Activated T-cell treated with anti-CD3 and anti-CD28 coated beads, Interleukin-2, amount 50 U/mL, for 48 hours (primary cell): Measurements from ENCODE around the gene LRRC27.

Experiments used
- DNase-seq, 2 experiments: peaks; one replicate each; pipeline ENCODE4 v3.0.0-alpha.2; 2020

Gene LRRC27

GRCh38 chr10:132405463-132405991, 73.5 kb downstream of the LRRC27 start:
- DNase-seq = no peak

DNA sequence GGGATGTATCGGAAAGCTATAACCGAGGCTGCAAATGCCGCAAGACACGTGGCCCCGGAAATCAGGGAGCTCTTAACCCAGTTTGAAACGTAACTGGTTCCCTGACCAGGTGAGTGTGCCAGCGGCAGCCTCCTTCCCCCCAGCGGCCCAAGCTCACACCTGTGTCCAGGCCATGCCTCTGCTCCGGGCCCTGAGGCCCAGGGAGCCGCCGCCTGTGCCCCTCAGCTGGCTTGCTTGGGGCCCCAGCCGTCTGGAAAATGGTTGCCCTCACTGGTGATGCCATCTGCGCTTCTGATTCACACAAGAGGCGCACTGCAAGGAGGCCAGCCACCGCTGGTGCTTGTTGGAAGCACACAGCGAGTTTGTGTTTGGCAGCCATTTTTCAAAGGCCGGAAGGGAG, 74.2 kb downstream of the LRRC27 start:
- DNase-seq = no peak

DNA sequence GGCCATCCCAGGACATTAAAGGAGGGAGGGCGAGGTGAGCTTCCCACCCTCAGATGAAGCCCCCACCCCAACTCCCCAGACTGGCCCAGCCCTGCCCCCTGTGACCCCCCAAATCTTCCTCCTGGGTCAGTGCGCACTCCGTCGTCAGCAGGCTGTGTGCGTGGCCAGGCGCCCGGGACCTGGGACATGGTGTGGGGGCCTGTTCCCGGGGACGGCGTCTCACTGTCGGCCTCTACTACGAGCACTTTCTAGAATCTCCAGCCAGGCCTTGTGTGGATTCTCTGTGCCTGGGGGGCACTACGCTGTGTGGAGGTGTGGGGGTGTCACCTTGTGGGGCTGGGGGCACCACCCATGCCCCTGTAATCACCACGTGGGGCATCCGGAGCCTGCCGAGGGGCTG, 74.8 kb downstream of the LRRC27 start:
- no peak for DNase-seq

DNA sequence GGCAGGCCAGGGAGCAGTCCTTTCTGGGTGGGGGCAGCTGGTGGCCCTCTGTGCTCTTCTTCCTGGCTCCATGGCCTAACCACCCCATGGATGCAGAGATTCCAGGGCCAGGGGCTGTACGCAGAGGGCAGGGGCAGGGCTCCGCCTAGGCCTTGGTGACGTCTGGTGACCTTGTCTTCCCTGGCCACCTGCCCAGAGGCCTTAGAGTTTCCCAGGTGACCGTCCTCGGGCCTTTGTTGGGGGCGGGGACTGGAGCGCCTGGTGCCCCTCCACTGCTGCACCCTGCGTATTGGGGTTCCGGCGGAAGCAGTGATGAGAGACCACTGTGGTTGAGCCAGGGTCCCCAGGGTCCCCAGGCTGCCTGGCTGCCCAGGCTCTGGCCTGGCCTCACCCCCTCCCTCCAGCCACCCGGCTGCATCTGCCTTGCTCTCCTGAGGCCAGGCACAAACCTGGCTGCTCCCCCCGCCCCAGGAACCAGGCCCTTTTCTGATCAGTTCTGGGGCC, 75.3 kb downstream of the LRRC27 start:
- DNase-seq = no peak

DNA sequence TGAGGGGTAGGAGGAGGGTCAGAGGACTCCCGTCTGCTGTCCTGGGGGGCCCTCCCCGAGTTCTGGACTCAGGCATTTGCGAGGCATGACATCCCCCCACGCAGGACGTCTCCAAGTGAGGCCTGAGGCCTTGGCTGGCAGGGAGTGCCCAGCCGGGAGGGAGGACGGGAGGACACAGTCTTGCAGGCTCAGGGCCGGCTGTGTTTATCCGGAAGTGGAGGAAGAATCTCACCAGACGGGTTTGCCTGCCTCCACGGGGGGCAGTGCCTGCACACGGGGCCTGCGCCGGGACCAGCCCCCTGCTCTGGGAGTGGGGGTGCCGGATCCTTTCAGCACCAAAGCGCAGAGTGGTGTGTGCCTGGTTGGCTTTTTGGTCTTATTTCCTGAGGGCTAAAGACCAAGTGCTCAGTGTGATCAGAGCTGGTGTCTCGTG, 75.9 kb downstream of the LRRC27 start:
- DNase-seq = no peak

- no peak for DNase-seq
These were observed 76.4 kb downstream of the LRRC27 start for GRCh38 chr10:132408367-132408781.

DNA sequence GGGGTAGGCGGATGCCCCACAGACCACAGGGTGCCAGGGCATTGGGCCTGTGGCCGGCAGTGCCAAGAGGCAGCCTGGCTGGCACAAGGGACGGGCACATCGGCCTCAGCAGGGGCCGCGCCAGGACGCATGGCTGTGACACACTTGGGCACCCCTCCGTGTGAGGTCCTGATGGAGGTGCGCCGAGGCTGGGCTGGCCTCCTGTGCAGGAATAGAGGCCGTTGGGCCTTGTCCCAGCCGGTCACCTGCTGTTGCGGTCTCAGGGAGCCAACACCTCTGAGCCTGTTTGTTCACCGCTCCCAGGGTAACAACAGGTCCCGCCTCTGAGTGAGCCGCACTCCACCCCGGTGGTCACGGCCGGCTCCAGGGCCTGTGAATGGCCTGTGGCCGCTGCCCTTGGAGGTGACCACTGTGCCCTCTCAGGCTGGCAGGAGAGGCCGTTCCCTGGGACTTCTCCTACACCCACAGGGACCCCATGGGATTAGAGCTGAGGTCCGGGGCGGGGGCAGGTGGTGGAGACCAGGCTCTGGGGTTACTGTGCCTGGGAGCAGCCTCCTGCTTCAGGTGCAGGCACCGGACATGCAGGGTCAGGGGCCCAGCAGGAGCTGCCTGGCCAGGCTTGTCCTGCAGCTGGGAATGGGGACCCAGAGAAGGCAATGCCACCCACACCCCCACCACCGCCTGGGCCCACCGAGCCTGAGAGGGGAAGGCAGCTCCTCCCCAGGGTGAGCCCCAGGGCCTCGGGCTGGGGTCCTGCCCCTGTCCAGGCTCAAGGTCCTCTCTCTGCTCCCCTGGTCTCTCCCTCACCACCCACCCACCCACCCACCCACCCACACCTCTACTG, 77.1 kb downstream of the LRRC27 start:
- no peak for DNase-seq

GRCh38 chr10:132409667-132410028, 77.7 kb downstream of the LRRC27 start:
- DNase-seq = no peak

DNA sequence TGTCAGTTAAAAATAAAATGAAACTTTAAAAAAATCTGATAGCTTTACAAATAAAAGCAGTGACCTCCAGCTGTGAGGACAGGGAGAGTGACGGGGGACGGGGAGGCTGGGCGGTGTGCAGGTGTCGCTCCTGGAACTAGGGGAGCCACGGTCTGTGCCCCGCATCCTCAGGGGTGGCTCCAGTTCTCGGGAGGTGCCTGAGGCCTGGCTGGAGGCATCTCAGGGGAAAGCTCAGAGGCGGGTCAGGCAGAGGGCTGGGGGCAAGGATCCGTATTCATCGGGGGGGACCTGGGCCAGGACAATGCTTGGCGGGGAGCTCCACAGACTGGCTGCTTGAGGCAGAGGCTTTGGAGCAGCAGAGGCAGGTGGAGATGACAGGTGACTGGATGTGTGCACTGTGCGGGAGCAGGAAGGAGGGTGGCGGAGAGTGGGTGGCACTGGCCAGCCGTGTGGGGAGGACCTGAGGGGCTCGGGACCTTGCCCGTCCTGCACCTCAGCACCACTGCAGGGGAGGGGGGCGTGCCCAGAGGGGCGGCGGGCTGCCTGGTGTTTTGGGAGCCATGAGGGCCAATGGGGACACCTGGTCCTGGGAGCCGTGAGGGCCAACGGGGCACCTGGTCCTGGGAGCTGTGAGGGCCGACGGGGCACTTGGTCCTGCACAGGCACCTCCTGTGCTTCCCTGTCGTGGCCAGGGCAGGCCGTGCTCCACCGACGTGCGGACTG, 78.2 kb downstream of the LRRC27 start:
- DNase-seq = no peak

DNA sequence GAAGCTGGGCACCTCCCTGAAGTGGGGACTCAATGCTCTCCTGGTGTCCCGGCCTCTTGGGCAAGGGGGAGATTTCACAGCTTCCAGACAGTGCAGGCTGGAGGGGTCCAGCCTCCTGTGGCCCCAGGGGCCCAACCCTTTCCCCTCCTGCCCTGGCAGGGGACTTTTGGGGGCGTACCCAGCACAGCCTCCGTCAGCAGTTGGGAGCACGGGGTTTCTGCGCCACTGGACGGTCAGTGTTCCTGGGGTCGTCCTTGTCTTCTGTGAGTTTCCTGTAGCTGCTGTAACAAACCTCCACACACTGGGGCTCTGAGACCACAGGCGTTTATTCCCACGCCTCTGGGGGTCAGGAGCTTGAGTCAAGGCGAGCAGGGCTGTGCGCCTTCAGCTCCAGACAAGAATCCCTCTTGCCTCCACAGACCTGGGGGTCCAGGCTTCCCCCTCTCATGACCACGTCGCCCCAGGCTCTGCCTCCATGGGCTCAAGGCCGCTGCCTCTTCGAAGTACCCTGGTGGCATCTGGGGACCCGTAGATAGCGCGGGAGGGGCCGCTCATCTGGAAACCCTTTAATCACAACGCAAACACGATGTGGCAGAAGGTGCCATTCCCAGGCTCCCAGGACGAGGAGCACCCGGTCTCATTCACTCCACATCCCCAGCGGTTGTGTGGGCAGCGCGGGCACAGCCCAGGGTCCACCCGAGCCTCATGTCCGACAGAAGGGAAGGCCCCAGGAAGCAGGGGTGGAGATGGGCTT, 79.0 kb downstream of the LRRC27 start:
- no peak for DNase-seq

- no peak for DNase-seq
These were observed 79.7 kb downstream of the LRRC27 start for GRCh38 chr10:132411561-132412253.

- DNase-seq = no peak
These were observed 80.6 kb downstream of the LRRC27 start for GRCh38 chr10:132412316-132413192.

DNA sequence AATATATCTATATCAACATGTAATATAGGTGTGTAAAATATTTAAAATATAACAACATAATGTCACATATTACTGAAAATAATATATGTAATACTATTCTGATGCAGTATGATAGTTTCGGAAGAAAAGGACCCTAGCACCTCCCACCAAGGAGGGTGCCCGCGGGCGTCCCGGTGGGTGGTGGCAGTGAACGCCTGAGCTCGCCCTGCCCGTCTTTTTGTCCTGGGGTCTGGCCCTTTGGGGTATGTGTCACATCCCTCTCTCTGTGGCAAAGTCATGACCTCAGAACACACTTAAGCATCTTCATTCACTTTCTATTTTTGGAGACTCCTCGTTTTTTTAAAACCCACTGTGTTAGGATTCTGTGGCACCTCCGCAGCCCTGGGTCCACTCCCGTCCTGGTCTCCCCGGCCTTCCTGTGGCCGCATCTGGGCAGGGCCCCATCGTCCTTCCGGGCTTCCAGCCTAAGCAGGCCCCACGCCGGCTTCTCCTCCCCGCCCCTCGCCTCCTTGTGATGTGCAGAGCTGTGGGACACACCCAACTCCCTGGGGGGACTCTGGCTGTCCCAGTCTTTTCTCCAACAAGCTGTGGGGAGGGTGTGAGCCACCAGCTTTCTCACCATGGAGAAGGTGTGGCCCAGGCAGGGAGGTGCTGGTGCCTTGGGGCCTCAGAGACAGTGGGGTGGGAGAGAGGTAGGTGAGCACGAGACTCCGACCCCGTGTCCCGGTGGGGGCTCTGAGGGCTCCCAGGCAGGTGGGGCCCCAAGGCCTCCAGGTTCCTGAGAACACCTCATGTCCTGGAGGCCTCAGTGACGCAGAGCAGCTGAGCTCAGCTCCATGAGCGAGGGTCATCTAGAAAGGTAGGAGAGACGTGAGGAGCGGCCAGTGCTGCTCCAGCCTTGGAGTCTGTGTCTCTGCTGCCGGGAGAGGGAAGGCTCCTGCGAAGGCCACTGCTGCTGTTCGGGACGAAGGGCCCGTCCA, 81.5 kb downstream of the LRRC27 start:
- DNase-seq = no peak

- DNase-seq = no peak
These were observed 82.5 kb downstream of the LRRC27 start for GRCh38 chr10:132414402-132415016.

DNA sequence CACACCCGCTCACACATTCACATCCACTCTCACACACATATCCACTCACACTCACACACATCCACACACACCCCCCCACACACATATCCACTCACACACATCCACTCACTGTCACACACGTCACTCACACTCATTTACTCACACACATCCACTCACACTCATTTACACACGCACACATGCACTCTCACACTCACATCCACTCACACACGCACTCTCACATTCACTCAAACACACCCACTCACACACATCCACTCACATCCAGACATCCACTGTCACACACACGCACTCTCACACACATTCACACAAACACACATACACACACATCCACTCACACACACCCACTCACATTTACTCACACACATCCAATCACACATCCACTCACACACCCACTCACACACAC, 83.3 kb downstream of the LRRC27 start:
- no peak for DNase-seq

- DNase-seq = no peak
These were observed 84.0 kb downstream of the LRRC27 start for GRCh38 chr10:132415956-132416355.

- DNase-seq = no peak
These were observed 84.7 kb downstream of the LRRC27 start for GRCh38 chr10:132416566-132417256.

DNA sequence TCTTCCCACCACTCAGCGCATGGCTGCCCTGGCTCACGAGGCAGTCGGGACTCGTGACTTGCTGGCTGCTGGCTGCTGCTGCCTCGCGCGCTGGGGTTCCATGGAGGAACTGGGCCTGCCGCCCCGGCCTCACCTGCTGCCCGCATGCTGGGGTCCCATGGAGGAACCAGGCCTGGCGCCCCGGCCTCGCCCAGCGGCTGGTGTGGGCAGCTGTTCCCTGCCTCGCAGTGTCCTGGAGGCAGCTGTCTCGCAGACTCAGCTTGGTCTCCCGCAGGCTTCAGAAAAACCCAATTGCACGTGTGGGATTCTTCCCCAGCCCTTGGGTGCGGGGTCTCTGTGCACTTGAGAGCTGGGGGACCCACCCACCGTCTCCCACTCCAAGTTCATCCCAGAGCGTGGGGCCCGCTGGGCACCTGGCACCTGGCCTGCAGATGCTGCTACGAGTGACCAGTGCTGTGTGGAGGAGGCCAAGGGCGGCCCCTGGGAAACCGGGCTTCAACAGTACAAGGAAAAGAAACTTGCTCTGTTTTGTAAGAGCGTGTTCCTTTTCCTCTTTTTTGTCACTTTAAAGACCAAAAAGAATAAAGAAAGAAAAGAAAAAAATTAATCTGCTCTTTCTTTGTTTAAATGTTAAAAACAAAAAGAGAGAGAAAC, 85.4 kb downstream of the LRRC27 start:
- DNase-seq = no peak
